ENCODE results near the gene TBX19.

GRCh38 chr1:168328731-168329364 lies 48.2 kb downstream of the TBX19 start:
- TF ChIP-seq GATA3 (IDR thresholded peaks at IDR 0.05; ENCODE audit: low read depth, low read length) (no peak), GATA2 (IDR thresholded peaks at IDR 0.05; ENCODE audit: low read depth, low read length) (no peak)

Data from SH-SY5Y (cell line).